Measurements from ENCODE around the gene GRAMD2B.

DNA sequence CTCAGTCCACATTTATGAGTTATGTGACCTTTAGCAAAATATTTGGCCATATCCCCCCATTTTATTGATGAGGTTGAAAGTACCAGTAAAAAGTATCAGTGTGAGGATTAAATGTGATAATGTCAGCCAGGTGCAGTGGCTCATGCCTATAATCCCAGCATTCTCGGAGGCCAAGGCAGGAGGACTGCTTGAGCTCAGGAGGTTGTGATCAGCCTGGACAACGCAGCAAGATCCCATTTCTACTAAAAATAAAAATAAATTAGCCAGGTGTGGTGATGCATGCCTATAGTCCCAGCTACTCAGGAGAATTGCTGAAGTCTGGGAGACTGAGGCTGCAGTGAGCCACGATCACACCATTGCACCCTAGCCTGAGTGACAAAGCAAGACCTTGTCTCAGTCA lies 71.2 kb downstream of the GRAMD2B start:
- TF ChIP-seq, protein P1, sequence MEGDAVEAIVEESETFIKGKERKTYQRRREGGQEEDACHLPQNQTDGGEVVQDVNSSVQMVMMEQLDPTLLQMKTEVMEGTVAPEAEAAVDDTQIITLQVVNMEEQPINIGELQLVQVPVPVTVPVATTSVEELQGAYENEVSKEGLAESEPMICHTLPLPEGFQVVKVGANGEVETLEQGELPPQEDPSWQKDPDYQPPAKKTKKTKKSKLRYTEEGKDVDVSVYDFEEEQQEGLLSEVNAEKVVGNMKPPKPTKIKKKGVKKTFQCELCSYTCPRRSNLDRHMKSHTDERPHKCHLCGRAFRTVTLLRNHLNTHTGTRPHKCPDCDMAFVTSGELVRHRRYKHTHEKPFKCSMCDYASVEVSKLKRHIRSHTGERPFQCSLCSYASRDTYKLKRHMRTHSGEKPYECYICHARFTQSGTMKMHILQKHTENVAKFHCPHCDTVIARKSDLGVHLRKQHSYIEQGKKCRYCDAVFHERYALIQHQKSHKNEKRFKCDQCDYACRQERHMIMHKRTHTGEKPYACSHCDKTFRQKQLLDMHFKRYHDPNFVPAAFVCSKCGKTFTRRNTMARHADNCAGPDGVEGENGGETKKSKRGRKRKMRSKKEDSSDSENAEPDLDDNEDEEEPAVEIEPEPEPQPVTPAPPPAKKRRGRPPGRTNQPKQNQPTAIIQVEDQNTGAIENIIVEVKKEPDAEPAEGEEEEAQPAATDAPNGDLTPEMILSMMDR (conservative IDR thresholded peaks at IDR 0.05; ENCODE audit: low read depth, low read length), result no peak
- TF ChIP-seq EZH2 (IDR thresholded peaks at IDR 0.05; ENCODE audit: low read length, unreplicated experiment), result no peak
- TF ChIP-seq EZH2phosphoT487 (IDR thresholded peaks at IDR 0.05; ENCODE audit: borderline replicate concordance, low read length), result no peak
